ENCODE data around the gene THUMPD3.

Gene THUMPD3

DNA sequence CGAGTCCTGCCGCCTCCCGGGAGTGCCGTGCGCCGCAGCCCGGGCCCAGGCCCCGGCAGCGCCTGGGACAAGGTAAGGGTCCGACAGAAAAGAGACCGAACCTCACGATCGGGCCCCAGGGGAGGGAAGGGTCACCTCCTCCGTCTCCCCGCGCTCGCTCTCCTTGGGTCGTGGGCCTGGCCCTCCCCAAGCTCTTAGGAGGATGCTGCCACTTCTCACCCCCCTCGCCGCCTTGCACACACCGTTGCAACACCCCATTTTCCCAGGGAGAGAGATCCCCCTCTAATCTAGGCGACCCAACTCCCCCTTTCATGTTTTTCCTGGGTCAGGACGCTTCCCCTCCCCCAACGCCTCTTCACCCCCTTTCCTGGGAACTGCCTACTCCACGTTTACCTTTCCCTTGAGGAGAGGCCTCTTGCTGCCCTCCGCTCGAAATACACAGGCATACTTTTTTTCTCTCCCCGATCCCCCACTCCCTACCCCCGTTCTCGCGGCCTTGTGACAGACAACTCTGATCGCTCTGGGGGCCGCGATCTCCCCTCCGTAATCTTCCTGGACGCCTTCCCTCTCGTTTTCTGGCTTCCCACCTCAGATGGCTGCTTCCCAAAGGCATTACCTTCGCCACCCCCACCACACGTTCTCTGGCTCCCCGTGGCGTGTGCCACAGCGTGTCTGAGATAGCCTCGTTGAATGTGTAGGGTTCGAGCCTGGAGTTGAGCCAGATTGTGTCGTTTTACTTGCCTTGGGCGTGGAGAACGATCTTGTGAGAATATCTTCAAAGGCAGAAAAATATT lies 35.2 kb downstream of the THUMPD3 start:
- DNase-seq (ENCODE audit: low spot score): peak; percentile 34

- peak; percentile 19 for DNase-seq (ENCODE audit: low spot score)
Observed at GRCh38 chr3:9398700-9399336, 36.0 kb downstream of the THUMPD3 start.

GRCh38 chr3:9399337-9399703 lies 36.5 kb downstream of the THUMPD3 start:
- no peak for DNase-seq (ENCODE audit: low spot score)

- DNase-seq (ENCODE audit: low spot score): peak; percentile 37
Observed at GRCh38 chr3:9399746-9400145, 36.9 kb downstream of the THUMPD3 start.

DNA sequence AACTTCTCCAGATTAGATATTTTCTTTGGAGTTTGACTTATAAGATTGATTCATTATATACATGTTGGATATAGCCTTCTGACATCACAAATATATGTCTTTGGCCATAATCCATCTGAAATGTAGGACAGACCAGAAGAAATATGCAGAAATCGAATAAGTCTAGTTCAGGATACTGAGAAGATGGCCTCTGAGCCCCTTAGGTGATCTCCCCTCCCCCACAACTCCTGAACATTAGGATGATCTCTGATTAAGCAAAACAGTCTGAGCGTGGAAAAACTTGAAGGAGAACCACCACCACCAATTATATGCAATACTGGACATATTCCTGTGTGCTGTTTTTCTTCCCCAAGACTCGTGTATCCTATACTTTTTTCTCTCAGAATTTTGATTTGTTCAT lies 37.8 kb downstream of the THUMPD3 start:
- no peak for DNase-seq (ENCODE audit: low spot score)

DNA sequence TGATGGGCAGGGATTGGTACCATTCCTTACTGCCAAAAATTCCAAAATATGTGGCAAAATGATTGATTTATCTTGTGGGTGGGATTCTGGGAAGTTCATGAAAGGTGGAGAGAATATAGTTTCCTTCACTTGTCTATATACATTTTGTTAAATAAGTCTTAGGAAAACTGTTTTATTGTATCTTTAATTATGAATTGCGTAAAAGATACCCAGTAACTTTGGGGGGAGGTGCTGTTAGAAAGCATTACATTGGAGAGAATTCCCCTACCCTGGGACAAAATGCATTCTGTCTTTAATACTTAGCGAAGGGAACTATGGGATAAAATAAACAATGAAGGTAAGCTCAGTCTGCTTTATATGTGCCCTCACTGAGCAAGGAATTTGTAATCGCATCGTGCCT lies 39.1 kb downstream of the THUMPD3 start:
- no peak for DNase-seq (ENCODE audit: low spot score)

DNA sequence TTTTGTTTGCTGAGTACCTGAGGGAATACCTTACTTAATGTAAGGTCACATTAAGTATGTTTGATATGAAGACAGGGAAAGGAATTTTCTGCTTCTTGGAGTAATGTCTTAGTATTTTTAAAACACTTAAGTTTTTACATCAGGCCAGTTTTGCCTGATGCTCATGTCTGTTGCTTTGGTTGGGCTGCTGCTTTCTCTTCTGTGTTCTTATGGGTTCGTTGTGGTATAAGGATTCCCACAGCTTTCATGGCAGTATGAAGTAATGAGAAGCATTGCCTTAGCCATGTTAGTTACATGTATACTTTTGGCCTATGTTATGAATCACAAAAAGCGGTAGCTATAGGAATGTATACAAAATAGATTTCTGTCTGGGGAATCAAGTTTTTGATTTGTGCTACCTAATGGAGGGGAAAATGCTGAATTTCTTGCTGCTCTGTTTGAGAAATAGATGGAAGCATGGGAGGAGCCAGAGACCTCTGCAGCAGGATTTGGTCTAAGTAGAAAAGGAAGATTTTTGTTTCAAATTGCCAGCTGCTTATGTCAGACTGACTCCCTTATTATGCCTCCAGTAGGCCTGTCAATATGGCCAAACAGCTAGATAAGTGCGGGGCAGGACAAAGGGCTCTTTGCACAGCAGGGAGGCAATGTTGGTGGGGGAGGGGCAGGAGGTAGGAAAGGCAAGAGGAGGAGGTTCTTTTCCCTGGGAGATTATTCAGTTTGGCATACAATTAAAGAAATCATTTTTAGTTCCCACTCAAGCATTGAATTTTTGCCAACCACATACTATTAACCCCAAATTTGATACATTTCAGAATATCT lies 39.8 kb downstream of the THUMPD3 start:
- no peak for DNase-seq (ENCODE audit: low spot score)

DNA sequence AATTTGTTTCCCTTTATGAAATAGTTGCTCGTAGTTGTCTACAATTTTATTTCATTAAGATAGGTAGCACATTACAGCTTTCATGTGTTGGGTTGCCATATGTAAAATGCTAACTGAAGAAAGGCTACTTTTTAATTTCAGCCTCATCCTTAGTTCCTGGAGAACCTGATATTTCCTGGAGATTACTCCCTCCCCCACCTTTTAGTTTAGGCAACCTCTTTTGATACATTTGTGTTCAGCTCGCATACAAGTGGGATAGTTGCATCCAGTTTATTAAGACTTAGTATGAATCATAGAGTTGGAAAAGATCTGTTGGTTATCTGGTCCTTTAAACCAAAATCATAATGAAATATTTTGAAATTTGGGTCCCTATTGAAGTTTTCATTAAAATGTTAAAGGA lies 40.6 kb downstream of the THUMPD3 start:
- DNase-seq (ENCODE audit: low spot score): no peak

- no peak for DNase-seq (ENCODE audit: low spot score)
Observed at GRCh38 chr3:9404680-9405079, 41.8 kb downstream of the THUMPD3 start.

- DNase-seq (ENCODE audit: low spot score): no peak
Observed at GRCh38 chr3:9405756-9406155, 42.9 kb downstream of the THUMPD3 start.

- DNase-seq (ENCODE audit: low spot score): no peak
Observed at GRCh38 chr3:9406856-9407626, 44.2 kb downstream of the THUMPD3 start.

- no peak for DNase-seq (ENCODE audit: low spot score)
Observed at GRCh38 chr3:9408061-9408460, 45.2 kb downstream of the THUMPD3 start.

GRCh38 chr3:9408546-9408945 lies 45.7 kb downstream of the THUMPD3 start:
- no peak for DNase-seq (ENCODE audit: low spot score)

DNA sequence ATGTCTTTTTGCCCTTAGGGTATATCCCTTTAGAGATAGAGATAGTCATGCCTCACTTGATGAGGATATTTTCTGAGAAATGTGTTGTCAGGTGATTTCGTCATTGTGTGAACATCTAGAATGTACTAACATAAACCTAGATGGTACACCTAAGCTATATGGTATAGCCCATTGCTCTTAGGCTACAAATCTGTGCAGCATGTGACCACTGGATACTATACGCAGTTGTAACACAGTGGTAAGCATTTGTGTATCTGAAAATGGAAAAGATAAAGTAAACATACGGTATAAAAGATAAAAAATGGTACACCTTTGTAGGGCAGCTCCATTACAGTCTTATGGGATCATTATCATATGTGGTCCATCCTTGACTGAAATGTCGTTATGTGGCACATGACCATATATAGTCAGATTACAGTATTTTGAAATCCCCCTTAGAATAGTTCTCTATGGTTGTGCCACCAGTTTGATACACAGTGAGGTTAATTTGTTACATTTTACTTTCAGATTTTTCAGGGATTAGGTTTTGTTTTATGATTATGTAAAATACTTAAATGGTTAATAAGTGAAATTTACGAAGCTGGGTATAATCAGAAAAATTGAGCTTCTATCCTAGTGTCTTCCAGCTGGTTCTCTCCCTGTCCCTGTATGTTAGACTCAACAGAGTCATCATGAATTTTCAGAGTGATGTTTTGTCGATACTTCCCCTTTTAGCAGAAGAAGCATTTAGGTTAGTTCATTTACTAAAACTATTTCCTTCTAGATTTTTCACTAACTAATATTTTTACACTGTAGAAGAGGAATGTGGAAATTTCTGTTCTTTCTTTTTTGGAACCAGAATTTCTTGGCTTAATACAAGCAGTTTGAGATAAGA lies 47.4 kb downstream of the THUMPD3 start:
- no peak for DNase-seq (ENCODE audit: low spot score)

DNA sequence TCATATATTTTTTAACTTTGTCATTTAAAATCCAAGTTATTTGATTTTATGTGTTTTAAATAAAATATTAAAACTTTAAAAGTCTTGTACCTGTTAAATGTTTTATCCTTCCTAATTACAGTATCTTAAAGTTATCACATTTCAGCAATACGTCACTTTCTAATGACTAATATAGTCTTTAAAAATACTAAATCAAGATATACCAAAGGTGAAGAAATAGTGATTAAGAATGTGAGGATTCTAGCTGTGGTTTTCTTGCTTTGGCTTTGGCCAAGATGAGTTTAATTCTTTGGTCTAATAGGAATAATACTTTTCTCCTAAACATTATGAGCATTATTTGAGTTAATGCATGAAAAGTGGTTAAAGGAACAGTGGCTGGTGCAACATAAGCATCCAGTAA lies 48.4 kb downstream of the THUMPD3 start:
- no peak for DNase-seq (ENCODE audit: low spot score)

DNA sequence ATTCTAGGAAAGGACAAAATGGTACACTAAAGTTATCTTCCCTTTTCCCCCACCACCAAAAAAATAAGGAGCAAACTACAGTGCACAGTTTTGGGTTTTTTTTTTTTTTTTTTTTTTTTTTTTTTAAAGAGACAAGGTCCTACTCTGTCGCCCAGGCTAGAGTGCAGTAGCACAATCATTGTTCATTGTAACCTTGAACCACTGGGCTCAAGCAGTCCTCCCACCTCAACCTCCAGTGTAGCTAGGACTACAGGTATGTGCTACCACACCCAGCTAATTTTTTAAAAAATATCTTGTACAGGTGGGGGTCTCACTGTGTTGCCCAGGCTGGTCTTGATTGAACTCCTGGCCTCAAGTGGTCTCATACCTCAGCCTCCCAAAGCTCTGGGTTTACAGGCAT lies 49.4 kb downstream of the THUMPD3 start:
- DNase-seq (ENCODE audit: low spot score): no peak

DNA sequence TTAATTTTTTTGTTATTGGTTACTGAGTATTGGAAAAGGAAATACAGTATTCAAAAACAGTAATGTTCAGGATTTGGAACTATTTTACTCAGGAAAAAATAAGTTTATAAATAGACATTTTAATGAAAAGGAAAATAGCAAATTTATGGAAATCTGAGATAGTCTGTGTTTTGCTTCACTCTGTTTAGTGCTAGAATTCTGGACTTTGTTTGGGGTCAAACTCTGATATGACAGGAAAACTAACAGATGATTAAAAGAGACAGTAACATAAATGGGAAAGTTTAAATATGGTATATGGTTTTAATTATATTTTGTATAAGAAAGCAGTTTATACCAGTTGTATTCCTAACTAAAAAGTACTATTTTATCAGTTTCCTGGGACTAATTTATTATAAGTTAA lies 52.0 kb downstream of the THUMPD3 start:
- no peak for DNase-seq (ENCODE audit: low spot score)

DNA sequence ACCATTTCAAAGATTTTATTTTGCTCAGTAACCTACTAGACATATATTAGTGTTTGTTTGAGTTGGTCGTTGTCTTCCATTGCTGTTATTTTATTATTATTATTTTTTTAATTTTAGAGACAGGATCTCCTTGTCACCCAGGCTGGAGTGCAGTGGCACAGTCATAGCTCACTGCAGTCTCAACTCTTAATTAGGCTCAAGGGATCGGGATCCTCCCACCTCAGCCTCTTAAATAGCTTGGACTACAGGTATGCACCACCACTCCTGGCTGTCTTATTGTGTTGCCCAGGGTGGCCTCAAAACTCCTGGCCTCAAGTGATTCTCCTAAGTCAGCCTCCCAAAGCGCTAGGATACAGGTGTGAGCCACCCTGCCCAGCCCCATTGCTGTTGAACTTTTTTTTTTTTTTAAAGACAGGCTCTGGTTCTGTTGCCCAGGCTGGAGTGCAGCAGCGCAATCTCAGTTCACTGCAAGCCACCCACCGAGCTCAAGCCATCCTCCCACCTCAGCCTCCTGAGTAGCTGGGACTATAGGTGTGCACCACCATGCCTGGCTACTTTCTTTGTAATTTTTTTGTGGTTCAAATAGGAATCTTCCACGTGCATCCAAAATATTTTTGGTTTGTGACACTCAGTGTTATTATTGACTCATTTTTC lies 52.8 kb downstream of the THUMPD3 start:
- no peak for DNase-seq (ENCODE audit: low spot score)

DNA sequence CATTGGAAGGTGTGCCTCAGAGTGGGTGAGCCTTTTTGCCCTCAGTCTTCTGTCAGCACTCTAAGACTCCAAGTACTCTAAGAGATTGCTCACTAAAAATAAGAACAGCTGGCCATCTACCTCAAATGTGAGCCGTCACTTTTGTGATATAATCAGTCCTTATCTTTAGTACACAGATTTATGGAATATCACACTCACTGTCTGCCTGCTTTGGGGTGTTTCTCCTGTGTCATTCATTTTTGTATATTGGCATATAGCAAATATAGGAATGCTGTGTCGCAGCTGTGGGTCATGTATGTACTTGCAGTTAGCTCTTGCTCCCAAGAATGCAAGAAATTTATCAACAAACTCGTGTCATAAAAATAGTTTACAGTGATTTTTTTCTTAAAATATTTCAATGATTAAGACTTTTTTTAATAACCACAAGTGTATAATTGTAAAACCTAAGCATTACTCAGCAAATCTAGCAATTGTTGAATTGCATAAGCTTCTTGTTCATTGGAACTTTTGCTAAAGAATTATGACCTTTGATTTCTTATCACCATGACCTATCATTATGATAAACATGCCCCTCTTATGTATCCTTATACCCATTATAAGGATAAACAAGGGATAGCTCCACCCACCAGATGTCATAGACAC lies 53.4 kb downstream of the THUMPD3 start:
- no peak for DNase-seq (ENCODE audit: low spot score)

- peak; percentile 50 for DNase-seq (ENCODE audit: low spot score)
Observed at GRCh38 chr3:9420850-9421549, 58.1 kb downstream of the THUMPD3 start.

Data from LoVo (cell line).